DMS 273 treated with DMSO at 0.1 percent for 48 hours (cell line): ENCODE measurements around the gene DGKQ.

Experiments used
- DNase-seq: peaks from one replicate; lab custom pipeline; 2025; lab: John Stamatoyannopoulos, UW

The DGKQ gene

GRCh38 chr4:960636-961350 lies 12.6 kb downstream of the DGKQ start:
- DNase-seq = no peak

- no peak for DNase-seq
Measured at GRCh38 chr4:960140-960635, 13.2 kb downstream of the DGKQ start.

GRCh38 chr4:959338-960139 lies 13.8 kb downstream of the DGKQ start:
- DNase-seq = no peak

DNA sequence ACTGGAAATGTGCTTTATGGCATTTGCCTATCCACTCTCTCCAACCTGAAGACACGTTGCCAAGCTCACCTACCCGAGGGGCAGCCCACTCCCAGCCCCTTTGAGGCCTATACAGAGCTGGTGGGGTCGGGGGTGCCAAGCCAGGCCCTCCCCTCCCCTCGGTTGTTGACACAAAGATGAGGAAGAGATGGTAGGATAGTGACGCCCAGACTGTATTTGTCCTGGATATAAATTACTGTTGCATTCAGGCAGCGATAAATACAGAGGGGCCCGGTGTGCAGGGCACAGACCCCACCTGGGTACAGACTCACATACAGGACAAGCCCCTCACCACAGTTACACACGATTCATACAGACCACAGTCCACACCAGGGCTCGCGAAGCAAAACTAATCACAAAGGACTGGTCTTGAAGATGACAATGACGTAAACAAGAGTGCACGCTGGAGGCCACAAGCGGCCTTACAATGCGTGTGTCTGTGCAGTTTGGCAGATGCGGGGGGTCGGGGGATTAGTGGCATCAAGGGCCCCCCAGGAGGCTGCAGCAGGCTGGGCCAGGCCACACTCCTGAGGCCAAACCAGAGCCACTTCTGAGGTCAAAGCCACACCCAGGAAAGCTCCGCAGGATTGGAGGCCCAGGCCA lies 14.6 kb downstream of the DGKQ start:
- no peak for DNase-seq

DNA sequence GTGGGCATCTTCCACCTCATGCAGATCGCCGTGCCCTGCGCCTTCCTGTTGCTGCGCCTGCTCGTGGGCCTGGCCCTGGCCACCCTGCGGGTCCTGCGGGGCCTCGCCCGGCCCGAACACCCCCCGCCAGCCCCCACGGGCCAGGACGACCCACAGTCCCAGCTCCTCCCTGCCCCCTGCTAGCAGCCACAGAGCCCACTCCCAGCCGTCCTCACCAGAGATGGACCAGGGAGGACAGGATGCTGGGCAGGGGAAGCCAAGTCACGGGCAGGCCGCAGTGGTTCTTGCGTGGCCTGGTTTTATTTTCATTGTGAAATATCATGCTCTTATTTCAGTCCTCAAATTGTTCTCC lies 15.1 kb downstream of the DGKQ start:
- no peak for DNase-seq

GRCh38 chr4:957581-958313 lies 15.6 kb downstream of the DGKQ start:
- no peak for DNase-seq

GRCh38 chr4:957231-957580 lies 16.2 kb downstream of the DGKQ start:
- DNase-seq = no peak

- no peak for DNase-seq
Measured at GRCh38 chr4:956531-957230, 16.7 kb downstream of the DGKQ start.

DNA sequence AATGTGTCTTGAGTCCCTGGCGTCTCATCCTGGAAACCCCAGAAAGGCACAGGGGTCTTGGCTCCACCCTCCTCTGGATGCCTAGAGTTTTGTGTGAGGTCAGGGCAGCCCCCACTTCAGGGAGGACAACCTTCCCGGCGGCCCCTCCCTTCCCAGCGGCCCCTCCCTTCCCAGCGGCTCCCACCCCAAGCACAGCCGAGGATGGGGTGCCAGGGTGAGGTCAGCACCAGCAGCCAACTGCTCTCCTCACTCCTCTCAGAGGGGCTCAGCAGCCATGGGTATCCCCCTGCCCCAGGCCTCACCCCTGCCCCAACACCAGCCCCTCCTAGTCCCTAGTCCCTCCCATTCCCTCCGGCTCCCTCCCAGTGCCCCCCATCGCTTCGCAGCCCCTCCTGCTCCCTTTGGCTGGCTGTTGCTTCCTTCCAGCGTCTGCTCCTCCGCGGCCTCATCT lies 17.4 kb downstream of the DGKQ start:
- DNase-seq = no peak

DNA sequence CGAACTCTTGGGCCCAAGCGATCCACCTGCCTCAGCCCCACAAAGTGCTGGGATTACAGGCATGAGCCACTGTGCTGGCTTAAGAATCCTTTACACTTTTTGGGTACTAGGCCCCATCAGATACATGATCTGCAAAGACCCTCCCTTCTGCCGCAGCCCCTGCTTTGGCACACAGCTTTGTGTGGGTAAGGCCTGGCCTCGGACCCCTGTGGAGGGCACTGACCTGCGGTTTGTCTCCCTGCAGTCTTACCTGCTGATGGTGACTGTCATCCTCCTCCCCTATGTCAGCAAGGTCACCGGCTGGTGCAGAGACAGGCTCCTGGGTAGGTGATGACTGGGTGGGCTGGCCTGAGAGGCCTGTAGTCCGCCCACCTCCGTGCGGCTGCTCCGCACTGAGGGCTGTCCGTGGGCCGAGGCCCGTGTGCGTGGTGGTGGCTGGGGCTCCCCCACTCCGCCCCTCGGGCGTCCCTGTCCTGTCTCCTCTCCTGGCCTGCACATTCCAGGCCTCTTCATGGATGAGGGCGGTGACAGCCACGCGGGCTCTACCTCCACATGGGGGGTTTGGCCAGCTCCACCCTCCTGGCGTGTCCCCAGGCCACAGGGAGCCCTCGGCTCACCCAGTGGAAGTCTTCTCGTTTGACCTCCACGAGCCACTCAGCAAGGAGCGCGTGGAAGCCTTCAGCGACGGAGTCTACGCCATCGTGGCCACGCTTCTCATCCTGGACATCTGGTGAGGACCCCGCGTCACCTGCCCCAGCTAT lies 18.0 kb downstream of the DGKQ start:
- no peak for DNase-seq

DNA sequence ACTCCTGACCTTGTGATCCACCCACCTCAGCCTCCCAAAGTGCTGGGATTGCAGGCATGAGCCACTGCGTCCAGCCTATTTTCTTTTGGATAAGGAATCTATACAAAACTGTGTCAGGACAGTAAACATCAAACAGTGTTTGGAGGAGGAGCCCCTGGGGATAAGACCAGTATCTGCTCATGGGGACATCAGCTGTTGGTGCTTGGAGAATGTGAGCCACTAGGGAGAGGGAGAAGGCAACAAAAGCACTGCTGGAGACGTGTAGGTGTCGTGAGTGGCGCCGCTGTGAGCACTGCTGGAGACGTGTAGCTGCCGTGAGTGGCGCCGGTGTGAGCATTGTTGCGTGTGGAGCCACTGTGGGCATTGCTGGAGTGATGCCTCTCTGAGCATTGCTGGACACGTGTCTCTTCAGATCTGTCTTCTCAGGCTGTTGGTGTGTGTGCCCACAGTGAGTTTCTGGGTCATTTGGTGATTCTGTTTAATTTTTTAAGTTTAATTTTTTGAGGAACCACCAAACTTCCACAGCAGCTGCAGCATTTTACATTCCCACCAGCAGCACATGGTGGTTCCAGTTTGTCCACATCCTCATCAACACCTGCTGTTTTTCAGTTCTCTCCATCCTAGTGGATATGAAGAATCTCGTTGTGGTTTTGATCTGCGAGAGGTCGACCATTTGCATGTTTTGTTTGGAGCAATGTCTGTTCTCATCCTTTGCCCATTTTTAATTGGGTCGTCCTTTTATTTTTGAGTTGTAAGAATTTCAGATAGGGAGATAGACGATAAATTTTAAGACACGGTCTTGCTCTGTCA lies 19.0 kb downstream of the DGKQ start:
- no peak for DNase-seq

DNA sequence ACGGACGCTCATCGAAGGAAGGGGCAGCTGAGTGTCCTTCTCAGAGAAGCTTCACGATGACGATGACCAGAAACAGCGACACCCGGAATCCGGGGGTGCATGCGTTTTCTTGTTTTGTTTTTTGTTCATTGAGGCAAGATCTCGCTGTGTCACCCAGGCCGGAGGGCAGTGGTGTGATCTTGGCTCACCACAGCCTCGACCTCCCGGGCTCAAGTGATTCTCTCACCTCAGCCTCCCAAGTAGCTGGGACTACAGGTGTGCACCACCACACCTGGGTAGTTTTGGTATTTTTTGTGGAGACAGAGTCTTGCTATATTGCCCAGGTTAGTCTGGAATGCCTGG lies 19.8 kb downstream of the DGKQ start:
- DNase-seq = no peak

DNA sequence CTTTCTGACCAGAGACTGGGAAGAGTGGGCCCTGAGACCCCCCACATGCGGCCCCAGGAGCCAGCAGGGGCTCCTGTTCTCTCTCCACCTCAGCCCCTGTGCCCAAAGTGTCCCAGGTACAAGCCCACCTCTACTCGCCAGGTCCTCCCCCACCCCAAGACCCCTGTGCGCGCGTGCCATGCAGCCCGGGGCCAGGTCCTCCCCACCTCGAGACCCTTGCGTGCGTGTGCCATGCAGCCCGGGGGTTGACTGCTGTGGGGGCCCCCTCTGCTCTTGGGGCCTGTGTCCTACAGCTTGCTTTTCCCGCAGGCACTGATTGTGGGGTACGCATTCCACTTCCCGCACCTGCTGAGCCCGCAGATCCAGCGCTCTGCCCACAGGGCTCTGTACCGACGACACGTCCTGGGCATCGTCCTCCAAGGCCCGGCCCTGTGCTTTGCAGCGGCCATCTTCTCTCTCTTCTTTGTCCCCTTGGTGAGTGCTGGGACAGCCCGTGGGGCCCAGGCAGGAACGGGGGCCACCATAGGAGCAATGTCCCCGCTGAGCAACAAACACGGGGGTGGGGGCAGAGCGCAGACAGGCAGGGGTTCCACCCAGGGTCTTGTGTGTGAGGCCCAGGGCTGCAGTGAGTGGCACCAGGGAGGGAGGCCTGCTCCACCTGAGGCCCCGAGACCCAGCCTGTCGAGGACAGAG lies 20.3 kb downstream of the DGKQ start:
- no peak for DNase-seq

DNA sequence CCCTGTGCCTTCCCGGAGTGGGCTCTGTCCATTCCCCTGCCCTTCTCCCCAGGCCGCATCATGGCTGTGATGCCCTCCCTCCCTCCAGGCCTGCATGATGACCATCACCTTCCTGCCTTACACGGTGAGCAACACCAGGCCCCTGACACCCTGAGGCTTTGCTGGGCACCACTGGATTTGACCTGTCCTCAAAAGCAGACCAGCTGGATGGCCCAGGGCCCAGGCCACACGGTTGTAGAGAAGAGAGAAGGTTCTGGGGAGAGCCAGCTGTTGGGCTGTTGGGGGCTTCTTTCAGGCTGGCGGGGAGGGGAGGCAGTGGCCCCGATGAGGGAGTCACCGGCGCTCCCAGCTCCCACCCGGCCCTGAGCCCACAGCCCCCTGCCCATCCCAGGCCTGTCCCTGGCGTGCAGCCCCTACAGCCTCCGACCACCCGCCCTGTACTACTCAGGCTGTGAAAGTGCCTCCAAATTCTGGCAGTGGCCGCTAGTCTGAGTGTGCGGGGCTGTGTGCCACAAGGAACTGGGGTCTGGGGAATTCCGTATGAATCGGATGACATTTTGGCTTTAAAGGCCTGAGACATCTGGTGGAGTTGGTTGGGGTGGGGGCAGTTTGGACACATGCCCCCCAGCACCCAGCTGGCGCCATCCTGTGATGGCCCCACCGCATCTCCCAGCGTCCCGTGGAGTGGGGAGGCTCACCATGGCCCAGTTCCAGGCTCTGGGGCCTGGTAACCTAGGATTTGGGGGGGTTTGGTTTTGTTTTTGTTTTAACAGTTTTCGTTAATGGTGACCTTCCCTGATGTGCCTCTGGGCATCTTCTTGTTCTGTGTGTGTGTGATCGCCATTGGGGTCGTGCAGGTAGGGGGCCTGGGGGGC lies 21.5 kb downstream of the DGKQ start:
- DNase-seq = no peak

DNA sequence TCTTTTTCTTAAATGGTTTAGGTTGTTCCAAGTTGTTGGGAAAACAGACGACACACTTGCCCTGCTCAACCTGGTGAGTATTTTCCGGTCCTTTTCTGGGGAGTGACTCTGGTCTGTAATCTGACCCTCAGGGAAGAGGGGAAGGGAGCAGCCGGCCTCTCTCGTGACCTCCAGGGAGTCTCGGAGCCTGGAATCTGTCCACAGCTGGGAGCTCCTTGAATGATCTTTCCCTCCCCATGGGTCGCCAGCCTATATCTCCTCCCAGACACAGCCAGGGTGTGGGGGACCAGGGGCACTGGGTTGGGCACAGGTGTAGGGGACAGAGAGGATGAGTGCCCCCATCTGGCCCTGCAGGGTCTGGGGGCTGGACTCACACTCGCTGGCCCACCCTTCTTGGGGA lies 22.2 kb downstream of the DGKQ start:
- DNase-seq = no peak

DNA sequence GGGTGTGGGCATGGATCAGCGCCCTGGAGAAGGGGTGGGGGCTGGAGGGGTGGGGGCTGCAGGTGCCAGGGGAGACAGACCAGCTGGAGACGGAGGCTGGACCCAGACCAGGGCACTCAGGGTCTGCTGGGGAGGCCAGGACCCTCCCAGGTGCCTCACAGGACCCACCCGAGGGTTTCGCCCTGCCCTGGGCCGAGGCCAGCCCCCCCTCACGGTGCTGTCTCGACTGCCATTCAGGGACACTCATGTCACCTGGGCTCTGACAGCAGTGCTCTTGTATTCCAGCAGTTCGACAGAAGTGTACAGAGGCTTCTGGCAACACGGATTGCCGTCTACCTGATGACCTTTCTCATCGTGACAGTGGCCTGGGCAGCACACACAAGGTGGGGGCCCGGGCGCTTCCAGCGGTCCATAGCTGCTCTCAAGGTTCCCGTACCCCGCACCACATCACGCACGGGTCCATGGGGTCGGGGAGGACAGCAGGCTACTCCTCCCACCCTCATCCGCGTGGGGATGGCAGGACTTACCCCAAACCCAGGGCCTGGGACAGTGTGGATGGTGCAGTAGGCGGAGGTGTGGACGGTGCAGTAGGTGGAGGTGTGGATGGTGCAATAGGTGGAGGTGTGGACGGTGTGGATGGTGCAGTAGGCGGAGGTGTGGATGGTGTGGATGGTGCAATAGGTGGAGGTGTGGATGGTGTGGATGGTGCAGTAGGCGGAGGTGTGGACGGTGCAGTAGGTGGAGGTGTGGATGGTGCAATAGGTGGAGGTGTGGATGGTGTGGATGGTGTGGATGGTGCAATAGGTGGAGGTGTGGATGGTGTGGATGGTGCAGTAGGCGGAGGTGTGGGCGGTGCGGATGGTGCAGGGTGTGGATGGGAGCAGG lies 23.0 kb downstream of the DGKQ start:
- no peak for DNase-seq

DNA sequence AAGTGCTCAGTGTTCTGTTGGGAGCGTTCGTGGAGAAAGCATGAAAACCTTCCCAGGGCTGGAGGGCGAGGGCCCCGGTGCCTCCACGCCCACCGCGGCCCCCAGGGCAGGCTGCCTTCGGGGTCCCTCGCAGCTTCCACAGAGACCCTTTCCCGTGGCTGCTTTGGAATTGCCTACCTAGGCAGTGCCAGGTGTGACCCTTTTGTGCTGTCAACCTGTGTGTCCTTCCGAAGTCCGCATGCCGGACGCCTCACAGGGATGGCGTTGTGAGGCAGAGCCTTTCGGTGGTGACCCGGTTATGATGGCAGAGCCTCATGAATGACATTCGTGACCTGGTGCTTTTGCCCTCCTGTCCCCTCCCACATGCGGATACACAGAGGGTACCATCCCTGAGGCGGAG lies 23.7 kb downstream of the DGKQ start:
- no peak for DNase-seq

- no peak for DNase-seq
Measured at GRCh38 chr4:948936-949300, 24.5 kb downstream of the DGKQ start.
